HG02885 (cell line): ENCODE measurements around the gene NREP.

Source experiments
- ATAC-seq: cut with Tn5 transposase; IDR thresholded peaks from one replicate; pipeline ENCODE4 v1.9.1; 2021; ENCODE audit warnings: mild to moderate bottlenecking; ENCODE audit not compliant: unreplicated experiment, poor library complexity

NREP gene

DNA sequence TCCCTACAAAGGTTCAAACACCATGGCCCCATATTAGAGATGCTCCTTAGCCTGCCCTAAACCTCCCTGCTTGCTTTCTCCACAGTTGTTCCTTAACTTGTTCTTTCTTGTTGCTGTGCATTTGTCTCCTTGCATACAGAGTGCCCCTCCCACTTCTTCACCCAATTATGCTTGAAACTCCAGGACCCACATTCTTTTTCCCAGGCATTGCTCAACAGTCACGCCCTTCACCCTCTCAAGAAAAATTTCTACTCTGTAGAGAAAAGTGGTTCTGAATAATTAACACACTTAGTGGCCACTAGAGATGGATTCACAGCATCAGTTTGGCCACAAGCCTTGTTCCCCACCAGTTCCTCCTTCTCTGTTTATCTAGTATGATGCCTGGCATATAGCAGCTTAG, 57.7 kb downstream of the NREP start:
- no peak for ATAC-seq

DNA sequence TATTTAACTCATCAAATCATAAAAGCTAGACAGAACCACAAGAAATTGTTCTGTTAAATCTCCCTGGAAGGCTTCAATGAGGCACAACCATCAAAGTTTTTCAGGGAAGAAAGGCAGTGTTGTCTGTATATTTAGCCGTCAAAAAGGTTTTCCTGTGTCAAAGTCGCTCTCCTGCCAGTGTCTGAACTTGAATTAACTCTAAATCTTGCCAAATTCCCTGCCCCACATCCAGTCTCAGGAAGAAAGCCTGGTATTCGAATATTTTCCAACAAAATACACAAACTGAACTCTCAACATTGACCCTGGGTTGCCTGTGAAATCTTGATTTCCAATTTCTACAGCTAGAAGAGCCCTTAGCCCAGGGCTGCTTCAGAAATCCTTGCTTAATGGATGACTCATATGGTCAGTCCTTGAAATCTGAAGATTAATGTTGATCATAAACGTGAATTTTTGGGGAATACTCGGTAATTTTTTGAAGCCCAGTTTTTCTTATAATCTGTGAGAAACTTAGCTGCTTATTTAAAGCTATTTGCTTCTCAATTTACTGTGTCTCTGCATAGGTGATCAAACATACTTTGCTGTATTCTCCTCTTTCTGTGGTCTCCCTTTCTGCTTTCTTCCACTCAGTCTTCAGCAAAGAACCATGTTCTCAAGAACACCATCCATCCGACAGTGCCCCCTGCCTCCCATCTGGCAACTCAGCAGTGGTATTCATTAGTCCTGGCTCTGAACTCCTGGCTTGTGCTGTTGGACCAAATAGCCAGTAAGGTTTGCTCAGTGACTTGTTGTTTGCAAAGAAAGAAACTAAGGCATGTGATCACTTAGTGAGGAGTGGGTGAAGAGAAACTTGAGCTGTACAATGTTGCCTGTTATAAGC, 58.9 kb downstream of the NREP start:
- ATAC-seq = no peak

DNA sequence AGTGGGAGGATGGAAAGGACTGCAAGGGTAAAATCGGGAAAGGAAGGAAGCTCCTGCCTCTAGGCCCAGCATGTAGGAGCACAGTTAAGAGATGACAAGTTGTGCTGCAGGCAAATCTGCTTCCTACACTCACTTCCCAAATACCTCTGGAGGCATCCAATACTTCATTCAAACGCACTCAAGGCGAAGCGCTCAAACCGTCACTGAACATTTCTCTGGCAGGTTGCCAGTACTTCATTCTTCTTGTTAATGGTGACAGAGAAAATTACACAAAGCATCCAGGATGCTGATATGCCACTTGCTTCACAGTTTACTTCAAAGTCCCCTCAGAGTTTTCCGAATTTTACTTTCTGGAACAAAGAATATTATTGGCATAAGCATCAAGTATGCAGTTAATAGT, 59.8 kb downstream of the NREP start:
- no peak for ATAC-seq

DNA sequence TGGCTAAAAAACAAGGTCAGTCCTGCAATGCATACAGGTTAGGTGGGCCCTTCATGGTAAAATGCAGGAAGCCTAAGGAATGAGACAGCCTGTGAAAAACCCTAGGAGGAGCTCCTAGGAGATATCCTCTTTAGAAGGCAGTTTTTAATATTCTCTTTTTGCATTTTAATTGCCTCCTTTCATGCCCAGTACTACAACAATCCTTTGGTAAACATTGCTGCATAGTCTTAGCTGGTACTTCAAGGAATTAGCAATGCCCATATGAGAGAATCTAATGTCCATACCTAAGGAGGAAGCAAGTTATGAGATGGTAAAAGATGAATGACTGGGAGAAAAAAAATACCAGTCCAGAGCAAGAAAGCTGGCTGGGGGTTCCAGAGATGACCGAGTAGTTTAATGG, 61.0 kb downstream of the NREP start:
- no peak for ATAC-seq

DNA sequence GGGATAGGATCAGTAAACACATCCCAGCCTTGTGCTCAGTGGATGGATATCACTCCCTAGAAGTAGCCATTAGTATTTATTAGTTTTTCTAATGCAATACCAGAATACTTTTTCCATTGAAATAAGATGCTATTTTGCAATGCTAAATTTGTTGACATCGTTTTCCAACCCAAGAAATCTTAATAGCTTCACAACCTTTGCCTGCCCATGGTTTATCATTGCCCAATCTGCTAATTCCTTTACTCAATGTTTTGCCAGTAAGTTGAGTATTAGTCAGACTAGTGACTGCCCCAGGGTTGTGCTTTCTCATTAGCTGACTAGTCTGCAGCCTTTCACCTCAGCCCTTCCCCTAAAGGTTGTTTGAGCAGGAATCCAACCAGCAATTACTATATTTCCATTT, 62.9 kb downstream of the NREP start:
- no peak for ATAC-seq

DNA sequence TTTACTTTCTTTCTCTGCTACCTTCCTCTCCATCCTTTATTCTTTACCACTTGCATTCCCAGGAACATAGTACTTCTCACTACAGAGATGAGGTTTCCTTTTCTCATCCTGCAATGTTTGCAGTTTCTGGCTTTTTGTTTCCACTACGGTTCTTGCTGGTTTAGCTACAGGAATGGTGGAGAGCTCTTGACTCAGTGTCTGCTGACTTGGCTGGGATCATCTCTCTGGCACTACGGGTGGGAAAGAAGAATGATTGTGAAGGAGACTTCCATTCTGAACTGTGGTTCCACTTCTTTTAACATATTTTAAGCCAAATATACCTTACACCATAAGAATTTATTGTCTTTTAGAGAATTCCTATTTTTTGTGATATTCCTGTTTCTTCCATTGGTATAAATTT, 65.1 kb downstream of the NREP start:
- ATAC-seq = no peak

DNA sequence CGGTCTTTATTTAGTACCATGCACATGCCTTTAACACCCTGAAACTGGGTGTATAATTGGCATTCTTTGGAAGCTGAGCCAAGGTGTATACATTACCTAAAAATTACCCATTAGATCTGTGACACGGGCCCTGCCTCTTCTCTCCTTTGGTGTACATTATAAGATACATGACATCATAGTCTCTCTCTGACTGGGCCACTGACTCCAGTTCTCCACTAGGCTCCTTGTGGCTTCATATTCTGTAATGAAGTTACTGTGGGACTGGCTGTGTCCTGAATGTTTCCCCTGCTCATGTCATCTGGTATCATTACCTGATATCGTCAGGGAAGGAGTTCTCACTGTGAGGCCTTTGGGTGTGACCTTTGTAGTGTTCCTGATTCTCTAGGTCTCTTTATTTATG, 65.5 kb downstream of the NREP start:
- no peak for ATAC-seq

DNA sequence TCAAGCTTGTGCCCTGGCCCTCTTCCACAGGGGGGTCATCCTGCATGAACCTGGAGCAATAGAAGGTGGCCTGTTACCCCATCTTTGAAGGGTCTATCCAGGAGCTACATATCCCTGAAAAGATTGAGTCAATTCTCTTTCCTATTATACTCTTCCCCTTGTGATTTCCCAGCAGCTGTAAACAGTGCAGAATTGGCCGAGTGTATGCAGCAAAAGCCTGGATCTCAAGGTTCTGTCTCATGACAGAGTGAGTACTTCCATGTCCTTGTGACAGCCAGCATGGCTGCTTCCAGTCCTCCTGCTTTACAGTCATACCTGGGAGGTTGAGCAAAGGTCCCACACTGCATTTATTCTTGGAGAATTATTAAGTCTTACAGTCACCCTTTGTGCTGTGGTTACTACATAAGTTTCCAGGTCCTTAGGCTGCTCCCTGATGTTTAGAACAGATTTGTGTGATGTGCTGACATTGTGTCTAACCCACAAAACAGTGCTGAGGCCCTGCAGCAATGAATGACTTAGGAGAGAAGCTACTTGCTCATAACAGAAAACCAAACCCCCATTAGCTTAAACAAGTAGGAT, 67.5 kb downstream of the NREP start:
- no peak for ATAC-seq

DNA sequence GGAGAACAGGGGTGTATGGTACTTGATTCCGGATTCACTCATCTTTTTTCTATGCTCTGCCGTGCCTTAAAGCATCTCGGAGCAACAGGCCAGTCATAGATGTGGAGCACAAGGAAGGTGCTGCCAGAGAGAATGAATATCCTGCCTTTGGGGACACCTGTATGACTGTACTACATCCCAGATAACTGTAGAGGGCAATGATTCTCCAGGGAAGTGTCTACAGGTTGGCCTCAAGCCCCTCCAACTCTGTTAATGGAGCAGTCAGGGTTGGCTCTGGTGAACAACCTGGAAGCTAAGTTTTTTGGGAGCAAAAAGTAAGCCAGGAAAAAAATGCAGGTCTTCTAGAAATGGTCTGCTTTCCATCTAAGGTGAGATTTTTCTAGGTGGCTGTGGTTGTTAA, 71.0 kb downstream of the NREP start:
- no peak for ATAC-seq

DNA sequence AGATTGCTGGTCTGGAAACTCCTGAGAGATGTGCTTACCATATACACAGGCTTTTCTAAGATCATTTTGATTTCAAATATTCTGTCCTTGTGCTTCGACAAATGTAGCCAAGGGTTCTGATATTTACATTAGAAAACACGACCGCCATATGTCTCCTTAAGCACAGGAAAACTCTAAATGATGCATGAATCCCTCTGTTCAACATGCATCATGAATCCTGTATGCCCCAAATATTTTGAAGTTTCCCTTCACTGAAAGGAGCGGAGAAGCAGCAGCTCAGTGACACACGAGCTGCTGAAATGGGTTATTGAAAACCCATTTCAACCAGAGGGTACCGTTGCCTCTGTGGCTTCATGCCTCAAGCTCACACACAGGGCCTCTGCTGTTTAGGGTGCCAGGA, 74.4 kb downstream of the NREP start:
- no peak for ATAC-seq

DNA sequence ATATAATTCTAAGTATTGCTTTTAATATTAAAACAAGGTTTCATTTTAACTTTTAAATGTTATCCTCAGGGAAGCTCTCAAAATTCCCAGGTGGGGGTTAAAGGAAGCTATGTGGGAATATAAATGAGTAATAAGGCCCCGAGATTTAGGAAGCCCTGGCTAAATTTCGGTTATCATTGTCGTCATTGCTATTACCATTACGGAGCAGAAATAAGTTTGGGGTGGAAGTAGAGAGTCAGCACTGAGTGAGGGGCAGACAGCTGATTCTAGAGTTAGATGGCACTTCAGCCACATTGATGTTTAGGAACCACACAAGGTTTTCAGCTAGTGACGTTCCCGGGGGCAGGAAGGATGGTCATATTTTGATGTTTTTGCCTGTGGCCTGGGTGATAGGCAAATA, 74.9 kb downstream of the NREP start:
- no peak for ATAC-seq

DNA sequence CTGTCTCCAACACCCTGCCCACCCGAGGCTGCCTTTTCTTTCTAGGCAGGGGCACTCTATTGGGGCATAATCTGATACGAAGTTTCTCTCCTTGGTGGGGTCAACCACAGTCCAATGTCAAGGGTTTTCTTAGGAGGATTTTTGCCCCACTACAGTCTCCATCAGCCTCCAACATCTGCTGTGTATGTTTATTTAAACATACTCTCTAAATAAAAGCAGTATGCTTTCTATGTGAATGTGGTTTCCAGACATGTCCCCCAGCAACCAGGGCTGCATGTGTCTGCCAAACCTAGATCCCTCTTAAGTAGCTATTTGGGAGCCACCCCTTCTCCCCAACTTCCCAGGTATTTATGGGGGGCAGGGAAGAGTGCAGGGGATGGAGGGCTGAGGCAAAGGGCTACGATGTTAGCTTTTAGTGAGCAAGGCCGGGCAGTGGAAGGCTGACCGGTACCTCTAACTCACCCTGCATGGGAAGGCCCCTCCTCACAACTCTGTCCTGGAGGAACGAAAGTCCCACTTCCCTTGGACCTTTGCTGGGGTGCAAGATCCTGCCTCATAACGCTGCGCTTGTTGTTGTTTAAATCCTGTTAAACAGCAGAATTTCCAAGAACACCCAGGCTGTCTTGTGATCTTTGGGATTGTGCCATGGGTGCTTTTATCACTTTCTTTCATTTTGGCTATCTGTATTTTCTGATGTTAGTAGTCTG, 75.4 kb downstream of the NREP start:
- ATAC-seq = no peak

DNA sequence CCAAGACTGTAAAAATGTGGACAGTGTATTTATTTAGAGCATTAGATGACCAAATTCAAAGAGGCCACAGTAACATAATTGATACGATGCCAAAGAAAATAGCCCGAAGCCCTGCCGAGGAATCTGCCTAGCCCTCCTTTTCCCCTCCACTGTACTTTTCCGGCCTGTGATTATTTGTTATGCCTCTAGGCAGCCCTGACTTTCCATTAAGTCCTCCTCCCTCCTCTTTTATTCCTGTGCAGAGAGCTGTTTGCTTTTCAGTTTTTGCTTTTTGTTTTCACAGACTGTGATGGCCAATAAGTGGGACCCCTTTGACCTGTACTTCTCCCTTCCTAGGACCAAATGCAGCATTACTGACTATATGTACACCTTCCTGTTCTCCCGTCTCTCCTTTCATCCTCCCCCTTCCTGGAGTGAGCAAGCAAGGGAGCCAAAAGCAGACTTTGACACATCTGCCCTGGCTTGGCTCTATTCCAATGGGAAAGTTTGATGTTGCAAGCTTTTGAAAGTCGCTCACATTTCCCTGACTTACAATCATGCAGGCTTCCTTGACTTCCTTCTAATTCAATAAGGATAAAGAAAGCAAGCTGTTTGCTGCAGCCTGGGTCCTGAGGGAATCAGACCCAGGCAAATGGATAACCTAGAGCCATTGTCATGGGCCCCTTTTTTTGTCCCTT, 76.1 kb downstream of the NREP start:
- no peak for ATAC-seq

DNA sequence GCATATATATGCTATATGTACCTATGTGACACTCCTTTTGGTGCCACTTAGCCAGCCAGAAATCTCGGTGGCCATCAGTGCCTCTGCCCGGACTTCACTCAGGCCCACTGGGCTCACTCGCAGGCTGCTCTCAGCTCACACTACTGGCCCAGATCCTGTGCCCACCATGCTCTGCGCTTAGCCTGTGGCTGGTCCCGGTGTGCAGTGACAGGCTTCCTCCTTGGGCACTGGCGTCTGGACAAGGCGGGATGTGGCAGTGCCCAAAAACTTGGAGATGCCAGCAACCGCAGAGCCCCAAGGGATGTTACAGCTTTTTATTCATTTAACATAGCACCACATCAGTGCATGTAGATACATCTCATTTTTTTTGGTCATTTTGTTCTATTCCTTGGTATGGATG, 77.4 kb downstream of the NREP start:
- no peak for ATAC-seq
